ENCODE measurements around the gene PHLDA3.

Gene PHLDA3

GRCh38 chr1:201460814-201461644, 8.0 kb downstream of the PHLDA3 start:
- peak; percentile 97 for DNase-seq

GRCh38 chr1:201459775-201460174, 9.2 kb downstream of the PHLDA3 start:
- no peak for DNase-seq

- DNase-seq = no peak
These were observed 9.9 kb downstream of the PHLDA3 start for GRCh38 chr1:201459052-201459451.

GRCh38 chr1:201457508-201457960, 11.5 kb downstream of the PHLDA3 start:
- DNase-seq = no peak

- DNase-seq = peak; percentile 76
These were observed 12.3 kb downstream of the PHLDA3 start for GRCh38 chr1:201456499-201457309.

- no peak for DNase-seq
These were observed 13.9 kb downstream of the PHLDA3 start for GRCh38 chr1:201455098-201455497.

DNA sequence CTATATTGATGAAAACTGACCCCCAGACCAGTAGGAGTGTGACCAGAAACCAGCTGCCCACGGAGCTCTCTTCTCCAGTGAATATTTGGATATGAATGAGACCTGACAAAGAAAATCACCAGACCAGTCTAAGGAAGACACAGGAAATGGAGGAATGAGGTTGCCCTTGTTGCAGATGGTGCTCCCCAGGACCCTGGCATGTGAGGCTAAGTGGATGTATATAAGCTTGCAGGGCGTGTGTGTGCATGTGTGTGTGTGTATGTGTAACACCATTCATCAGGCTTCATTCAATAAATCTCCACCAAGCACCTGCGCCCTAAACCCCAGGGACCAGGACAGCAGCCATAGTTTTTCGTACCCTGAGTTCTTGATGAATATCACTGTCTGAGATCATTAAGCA, 14.4 kb downstream of the PHLDA3 start:
- DNase-seq = no peak

- DNase-seq = no peak
These were observed 16.1 kb downstream of the PHLDA3 start for GRCh38 chr1:201452866-201453265.

DNA sequence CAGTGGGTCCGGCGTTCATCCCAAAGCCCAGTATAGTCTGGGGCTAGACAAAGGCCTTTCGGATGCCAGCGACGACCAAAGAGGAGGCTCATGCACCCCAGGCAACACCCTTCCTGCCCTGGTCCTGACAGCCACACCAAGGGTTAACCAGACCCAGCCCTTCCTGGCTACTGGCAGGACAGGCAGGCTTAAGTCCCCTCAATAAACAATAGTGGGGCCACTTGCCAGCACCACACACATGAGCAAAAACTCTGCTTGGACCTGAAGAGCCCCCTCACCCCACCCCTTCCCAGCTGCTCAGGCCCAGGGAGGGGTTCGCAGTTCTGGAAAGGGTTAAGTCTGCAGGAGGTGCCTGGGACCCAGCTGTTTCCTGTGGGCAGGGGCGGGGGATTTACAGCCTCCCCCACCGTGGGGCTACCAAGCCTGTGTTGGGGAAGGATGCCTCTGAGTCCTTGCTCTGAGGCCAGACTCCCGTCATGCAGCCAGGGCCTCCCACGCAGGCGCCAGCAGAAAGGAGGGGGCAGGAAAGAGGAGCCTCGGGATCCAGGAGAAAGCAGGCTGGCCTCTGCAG, 18.2 kb downstream of the PHLDA3 start:
- peak; percentile 63 for DNase-seq

DNA sequence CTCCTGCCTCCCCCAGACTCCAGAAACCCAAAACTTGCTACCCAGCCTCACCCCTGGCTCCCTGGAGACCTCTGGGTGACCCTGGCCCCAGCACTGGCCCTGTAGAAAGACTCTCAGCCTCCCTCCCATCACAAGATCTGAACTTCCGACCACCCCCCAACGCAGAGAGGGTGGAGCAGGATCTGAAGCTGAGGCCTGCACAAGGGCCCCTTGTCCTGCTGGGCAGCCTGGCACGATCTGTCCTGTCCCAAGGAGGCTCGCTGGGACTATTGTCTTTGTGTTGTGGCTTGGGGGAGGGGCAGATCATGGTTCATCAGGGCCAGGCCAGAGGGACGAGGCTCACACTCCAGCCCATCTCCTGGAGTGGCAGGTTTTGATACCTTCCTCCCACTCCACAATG, 20.0 kb downstream of the PHLDA3 start:
- no peak for DNase-seq

DNA sequence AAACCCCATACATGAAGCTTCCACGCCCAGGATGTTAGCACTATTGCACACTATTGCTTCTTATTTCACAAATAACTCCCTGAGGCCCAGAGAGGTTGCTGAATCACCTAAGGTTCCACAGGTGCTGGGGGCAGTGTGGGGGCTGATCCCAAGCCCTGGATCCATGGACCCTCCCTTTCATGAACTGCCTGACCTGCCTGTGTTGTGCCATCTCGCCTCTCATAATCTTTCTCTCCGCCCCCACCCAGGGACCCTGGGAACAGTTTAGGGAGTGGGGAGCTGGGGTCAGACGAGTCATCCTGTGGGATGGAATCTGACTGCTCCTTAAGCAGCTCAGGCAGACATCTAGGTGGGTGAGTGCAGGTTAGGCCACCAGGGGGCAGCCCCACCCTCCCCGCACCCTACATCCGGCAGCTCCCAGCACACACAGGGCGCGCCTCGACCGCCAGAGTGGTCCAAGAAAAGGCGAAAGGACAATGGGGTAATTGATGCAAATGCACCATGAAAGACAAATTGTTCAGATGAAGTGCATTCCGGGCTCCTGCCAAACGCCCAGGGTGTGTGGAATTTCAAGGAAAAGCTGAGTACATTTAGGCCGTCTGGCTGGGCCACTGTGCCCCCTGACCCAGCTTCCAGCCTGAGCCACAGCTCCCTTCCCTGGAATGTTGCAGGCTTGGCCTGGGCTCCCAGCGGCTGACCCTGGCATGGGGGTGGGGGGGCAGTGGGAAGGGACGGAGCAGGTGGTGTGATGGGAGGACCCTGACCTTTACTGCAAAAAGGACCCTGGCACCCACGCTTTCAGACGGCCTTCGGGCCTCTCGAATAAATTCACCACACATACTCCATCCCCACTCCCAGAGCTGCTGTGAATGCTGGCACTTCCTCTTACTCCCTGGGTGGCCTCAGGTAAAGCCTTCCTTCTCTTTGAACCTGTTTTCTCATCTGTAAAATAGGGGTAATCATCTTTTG, 20.8 kb downstream of the PHLDA3 start:
- DNase-seq = peak; percentile 68

- DNase-seq = no peak
These were observed 23.7 kb downstream of the PHLDA3 start for GRCh38 chr1:201445310-201445709.

DNA sequence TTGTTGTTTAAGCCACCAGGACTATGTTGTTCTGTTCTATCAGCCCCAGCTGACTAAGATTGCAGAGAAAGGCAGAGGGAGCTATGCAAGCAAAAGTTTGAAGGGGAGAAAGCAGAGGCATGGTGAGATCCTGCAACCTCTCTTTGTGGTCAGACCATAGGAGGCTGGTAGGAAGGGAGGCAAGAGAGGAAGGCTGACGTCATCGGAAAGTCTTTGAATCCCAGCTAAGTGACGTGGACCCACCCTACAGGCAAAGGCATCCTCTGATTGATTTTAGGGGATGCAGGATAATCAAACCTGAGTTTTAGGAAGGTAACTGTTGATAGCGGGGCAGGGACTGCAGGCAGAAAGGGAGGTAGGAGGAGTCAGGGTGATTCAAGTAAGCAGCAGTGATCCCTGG, 24.2 kb downstream of the PHLDA3 start:
- no peak for DNase-seq

GRCh38 chr1:201443747-201444146, 25.2 kb downstream of the PHLDA3 start:
- no peak for DNase-seq

GRCh38 chr1:201436969-201437368, 32.0 kb downstream of the PHLDA3 start:
- DNase-seq = no peak

- DNase-seq = no peak
These were observed 32.6 kb downstream of the PHLDA3 start for GRCh38 chr1:201436393-201436792.

DNA sequence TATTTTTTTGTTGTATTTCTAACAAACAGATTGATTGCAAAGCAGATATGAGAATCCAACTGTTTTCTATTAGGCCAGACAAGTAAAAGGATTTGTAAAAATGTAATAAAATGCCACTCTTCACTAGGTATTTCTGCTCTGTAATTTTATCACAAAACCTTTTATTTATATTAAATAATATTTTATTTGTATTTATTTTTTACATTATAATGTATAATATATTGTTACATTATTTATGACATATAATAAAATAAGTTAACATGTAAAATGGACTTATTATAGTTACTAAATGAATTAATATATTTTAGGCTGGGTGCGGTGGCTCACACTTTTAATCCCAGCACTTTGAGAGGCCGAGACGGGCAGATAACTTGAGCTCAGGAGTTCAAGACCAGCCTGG, 34.7 kb downstream of the PHLDA3 start:
- DNase-seq = no peak

GRCh38 chr1:201433609-201434008, 35.4 kb downstream of the PHLDA3 start:
- no peak for DNase-seq

DNA sequence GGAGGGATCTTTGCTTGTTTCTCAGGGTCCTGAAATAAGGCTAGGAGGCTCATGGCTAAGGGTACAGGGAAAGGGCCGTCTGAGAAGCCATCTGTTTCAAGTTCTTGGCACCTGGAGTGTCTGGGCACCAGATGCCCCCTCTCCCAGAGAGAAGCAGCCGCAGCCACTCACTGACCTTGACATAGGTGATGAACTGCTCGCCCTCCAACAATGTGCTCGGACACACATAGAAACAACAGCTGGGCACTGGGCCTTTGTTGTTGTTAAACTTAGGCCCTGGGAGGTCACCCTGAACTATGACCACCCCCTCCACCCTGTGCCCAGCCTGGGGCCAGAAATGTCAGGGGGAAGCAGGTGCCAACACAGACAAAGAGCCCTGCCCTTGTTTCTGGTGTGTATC, 38.2 kb downstream of the PHLDA3 start:
- no peak for DNase-seq

GRCh38 chr1:201429736-201430501, 39.1 kb downstream of the PHLDA3 start:
- no peak for DNase-seq

GRCh38 chr1:201427963-201428362, 41.0 kb downstream of the PHLDA3 start:
- DNase-seq = no peak
